ELR (cell line): ENCODE measurements around the gene TMEM63B.
"Not testable (repeated sequence)": the region's sequence is repeated elsewhere in the genome, so short reads cannot be mapped to it uniquely, and the experiment has no call there.

Experiments
- DNase-seq: peaks from one replicate; pipeline ENCODE4 v3.0.0-alpha.2; 2015; ENCODE audit warnings: low read depth

Gene TMEM63B

GRCh38 chr6:44094403-44095242 is 32.7 kb upstream of the TMEM63B start:
- no peak for DNase-seq

DNA sequence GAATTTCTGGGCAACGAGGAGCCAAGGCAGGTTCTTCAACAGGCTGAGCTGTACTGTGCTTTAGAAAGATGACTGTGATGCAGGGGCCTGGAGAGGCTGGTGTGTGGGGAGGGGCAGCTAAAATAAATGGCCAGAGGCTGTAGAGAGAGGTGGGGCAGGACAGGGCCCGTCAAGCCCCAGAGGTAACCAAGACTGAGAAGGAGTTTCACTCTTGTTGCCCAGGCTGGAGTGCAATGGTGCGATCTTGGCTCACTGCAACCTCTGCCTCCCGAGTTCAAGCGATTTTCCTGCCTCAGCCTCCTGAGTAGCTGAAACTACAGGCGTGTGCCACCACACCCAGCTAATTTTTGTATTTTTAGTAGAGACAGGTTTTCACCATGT is 32.1 kb upstream of the TMEM63B start:
- DNase-seq = not testable (repeated sequence)

GRCh38 chr6:44096612-44097011 is 30.7 kb upstream of the TMEM63B start:
- peak; percentile 80 for DNase-seq

DNA sequence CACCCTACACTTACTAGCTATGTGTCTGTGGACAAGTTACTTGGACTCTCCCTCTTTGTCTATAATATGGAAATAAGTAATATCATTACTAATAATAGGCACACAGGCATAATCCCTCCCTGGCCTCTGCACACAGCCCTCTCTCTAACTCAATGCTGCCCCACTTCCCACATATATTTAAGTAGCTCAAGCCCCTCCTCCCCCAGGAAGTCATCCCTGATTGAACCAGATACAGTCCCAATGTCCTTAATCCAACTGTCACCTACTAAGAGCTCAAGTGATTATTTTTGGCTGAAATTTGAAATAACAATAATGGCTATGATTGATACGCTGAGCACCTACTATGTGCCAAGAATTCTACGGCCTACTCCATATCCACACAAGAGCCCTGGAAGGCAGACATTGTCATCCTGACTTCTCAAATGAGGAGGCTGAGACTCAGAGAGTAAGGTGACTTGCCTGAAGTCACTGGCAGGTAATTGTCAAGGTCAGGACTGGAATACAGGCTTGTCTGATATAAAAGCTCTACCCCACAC is 29.5 kb upstream of the TMEM63B start:
- DNase-seq = no peak

DNA sequence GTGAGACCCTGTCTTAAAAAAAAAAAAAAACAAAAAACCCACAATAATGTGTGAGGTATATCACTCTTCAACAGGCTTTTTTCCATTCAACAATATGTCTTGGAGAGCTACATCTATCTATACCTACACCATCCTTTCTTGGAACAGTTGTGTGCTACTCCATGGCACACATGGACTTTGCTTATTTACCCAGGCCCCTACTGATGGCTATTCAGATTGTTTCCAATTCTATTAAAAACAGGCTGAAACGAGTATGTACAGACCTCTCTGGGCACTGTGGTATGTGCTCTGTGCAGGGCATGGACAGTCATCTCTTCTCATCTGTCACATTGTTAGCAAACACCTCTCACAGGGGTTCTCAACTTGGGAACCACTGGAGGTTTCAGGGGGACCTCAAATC is 28.2 kb upstream of the TMEM63B start:
- DNase-seq = no peak

GRCh38 chr6:44100088-44100550 is 27.2 kb upstream of the TMEM63B start:
- DNase-seq = peak; percentile 67

DNA sequence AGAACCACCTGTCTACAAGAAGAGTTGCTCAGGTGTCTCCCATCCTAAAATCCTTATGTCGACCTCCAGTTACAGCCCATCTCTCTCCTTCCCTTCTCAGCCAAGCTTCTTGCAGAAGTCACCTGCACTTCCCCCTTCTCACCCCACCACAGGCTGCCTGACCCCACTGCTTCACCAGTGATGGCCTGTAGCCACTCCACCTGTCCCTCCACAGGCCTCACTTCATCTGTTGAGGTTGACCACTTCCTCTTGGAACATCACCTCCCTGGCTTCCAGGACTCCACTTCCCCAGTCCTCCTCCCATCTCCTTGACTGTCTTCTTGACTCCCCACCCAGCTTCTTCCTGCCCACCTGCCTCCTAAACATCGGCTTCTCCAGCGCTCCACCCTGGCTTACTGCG is 25.5 kb upstream of the TMEM63B start:
- DNase-seq = no peak

GRCh38 chr6:44102527-44102926 is 24.8 kb upstream of the TMEM63B start:
- no peak for DNase-seq

GRCh38 chr6:44104481-44105021 is 22.8 kb upstream of the TMEM63B start:
- DNase-seq = peak; percentile 68

DNA sequence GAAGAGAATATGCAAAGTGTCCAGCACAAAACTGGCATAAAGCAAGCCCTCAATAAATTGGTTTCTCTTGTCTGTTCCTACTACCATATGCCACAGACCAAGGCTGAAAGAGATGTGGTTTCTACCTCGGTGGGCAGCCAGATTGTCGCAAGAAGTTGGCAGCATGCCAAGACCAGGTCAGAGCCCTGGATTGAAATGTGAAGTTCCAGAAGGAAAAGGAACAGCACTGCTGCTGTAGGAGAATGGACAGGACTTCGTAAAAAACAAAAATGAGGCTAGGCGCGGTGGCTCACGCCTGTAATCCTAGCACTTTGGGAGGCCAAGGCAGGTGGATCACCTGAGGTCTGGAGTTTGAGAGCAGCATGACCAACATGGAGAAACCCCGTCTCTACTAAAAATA is 22.2 kb upstream of the TMEM63B start:
- DNase-seq = no peak

DNA sequence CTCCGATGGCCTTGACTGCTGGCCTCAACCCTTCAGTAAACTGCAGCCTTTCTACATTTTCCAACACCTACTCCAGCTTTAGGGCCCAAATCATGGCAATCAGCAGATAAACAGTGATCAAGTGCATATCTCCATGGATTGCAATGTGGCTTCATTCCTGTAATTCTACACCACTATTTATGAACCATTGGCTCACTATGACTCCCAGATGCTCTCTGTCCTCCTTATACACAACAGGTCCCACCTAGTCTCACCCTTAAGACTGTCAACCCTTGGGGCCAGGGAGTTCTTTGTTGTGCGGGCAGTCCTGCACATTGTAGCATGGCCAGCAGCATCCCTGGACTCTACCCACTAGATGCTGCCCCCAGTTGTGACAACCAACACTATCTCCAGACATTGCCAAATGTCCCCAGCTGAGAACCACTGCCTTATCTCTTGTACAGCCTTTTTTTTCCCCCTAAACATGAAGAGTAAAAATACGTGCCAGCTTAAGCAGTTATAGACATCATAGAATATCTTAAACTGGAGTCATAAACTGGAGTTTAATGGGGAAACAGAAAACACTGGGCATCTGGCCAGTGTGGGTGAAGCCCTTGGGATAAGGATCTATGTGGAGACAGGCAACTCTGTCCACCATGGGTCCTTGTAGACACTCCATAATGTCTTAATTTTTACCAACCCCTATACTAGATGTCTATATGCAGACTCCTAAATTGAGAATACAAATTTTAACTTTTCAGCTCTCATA is 21.2 kb upstream of the TMEM63B start:
- DNase-seq = no peak

DNA sequence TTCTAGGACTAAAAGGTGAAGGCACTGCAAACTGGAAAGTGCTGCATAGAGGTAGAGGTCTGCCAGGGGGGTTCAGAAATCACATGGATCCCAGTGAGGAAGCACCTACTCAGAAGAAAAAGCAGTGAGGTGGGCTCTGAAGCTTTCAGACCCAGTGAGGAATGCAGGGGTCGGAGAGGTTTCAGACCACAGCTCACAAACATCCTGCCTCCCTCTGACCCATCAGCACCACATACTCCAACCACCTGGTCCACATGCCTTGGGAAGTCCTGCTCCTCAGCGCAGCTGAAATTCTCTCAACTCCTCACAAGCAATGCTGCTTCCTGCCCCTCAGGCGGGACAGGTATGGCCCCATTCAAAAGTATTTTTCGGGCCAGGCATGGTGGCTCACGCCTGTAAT is 20.3 kb upstream of the TMEM63B start:
- no peak for DNase-seq

GRCh38 chr6:44108471-44108870 is 18.9 kb upstream of the TMEM63B start:
- no peak for DNase-seq

DNA sequence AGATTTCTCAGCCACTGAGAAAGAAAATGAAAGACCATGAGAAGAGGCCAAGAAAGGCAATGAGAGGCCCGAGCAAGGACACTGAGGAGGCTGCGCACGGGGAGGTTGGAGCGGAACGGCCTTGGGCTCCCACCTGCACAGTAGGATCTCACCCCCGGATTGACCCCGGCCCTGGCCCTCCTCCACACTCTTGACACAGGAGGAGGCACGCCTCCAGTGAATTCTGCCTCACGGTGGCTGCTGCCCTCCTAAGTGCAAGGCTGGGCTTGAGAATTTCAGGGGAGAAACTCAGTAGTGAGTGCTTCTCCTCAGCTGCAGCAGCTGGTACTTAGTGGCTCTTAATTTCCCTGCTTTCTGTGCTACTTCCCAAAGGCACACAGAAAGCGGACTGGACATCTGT is 18.1 kb upstream of the TMEM63B start:
- no peak for DNase-seq

DNA sequence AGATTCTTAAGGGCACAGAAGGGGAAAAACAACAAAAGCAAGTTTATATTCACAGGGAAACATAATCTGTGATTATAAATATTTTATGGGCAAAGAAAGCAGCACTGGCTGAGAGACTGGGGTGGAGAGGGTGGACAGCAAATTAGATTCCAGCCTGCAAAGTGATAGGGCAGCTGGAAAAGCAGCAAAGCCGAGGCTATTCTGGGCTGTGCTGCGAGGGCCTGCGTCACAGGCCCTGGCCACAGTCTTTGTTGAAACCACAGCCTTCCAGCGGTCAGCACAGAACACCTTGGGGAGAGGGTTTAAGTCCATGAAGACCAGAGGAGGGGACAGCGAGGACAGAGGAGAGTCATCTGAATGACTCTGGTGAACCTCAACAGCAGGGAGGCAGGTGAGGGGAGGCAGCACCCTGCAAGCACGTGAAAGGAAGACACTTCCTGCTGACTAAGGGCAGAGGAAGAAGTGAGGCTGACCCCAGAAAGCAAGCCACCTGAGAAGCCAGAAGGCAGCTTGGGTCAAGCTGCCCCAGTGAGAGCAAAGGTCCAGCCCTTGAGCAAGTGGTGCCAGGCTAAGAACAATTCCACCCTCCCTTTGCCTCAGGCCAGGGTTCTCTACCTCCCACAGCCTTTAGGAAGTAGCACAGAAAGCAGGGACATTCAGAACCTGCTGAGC is 17.2 kb upstream of the TMEM63B start:
- DNase-seq = no peak

DNA sequence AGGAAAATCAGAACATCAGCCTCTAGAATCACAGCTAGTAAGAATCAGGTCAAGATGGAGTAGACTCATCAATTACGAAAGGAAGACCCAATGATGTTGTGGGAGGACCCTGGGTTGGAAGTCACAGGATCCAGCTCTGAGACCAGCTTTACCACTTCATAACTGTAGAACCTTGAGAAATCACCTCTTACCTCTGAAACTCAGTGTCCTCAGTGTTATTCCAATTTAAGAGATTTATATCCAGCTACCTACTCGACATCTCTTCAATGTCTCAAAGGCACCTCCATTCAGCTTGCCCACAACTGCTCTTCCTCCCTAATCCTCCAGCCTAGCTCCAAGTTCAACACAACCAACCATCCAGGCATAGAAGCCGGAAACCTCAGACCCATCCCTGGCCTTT is 16.4 kb upstream of the TMEM63B start:
- DNase-seq = no peak

DNA sequence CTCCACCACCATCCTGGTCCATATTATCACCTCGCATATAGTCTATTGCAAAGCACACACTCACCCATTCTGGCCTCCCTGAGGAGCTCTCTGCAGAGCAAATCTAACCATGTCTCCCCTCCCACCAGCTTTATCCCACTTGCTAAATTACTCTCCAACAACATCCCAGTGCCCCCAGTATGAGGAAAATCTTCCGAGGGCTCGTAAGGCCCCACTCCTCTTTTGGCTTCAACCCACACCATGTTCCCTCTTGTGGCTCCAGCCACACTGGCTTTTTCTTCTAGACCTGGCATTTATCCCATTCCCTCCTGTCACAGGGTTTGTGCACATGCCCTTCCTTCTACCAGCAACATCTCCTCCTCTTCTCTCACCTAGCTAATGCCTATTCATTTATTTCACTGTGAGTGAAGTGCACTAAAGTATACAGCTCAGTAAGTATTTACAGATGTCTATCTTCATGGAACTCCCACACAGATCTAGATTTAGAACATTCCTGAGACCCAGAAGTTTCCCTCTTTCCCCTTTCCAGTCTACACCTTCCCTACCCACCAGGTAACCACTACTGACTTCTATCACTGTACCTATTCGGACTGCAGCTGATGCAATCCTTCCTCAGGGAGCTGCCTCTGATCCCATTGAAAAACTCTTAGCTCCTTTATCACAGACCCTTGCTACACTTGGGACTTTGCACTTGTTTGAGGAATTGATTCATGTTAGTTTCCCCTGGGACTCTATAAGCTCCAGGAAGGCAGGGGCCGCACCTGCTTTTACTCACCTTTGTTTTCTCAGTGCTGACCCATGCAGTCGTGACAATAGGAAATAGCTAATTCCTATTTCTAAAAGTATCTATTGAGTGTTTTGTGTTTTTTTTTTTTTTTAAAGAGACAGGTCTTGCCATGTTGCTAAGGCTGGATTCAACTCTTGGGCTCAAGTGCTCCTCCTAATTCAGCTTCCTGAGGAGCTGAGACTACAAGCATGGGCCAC is 15.6 kb upstream of the TMEM63B start:
- no peak for DNase-seq

DNA sequence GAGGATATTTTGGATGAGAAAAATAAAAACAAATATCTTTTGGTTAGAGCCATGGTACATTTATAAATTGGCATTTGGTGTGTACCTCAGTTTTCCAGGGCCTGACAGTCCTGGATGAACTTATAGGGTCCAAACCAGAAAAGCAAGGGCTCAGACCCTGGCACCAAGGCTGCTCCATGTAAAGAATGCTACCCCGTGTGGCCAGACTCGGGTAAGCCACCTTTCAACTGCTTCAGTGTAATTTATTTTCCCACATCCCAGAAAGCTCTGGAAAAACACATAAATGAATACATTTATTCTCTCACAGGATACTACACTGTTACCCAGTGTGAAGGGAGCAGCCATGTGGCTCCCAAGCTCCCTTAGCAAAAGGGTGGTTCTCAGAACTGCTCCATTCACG is 13.9 kb upstream of the TMEM63B start:
- DNase-seq = peak; percentile 38

- peak; percentile 81 for DNase-seq
Measured at GRCh38 chr6:44115866-44116265, 11.5 kb upstream of the TMEM63B start.

GRCh38 chr6:44116641-44117382 is 10.5 kb upstream of the TMEM63B start:
- DNase-seq = peak; percentile 95
